Heart left ventricle (tissue), 13 donors: ENCODE data around the gene INPP5D.

ENCODE experiments used
- CTCF ChIP-seq, 12 donors: fragments of 200-600 bp; sonication (generic) in 4 of 12; IDR thresholded peaks; one replicate each; pipeline versions ENCODE4 v1.5.0 to v1.8.0; 2018 to 2022; ENCODE audit warnings: antibody characterized with exemption in 12 of 12, mild to moderate bottlenecking in 5 of 12
- POLR2A ChIP-seq, 2 donors: fragments of 450-650 bp; IDR thresholded peaks; one replicate each; pipeline ENCODE4 v1.6.1; 2017; ENCODE audit warnings: antibody characterized with exemption in 2 of 2, mild to moderate bottlenecking in 2 of 2, moderate library complexity in 2 of 2
- donor health status: ischemic (EF 13 %, LVEDD 7.1; RV severe dilation, severe dysfunction).
- donor health status: DM: no; HTN: yes; CAD: no.
- donor health status: DM: no; HTN: no; CAD: no.
- donor health status: ischemic (EF 25% LVEDD 6.9; RV normal size, moderate dysfunction).
- donor health status: ischemic (EF 25% LVEDD 5.7; RV mildly dilated, moderate dysfunction).
- donor health status: ischemic (EF 35%, LVEDD 5.7; RV mildly dilated, moderate dysfunction).
- donor health status: nonischemic (EF 11% LVEDD 7.7; RV severe dilation, severe dysfunction).
- donor health status: DM: yes; HTN: yes; CAD: no.
- donor health status: PGD.
- donor health status: ischemic (EF 29% LVEDD 5.4; RV normal size, mild dysfunction).
- donor health status: nonischemic (EF 23%, LVEDD 6.1; RV moderate dilation, normal function).

- TF ChIP-seq POLR2A (IDR thresholded peaks at IDR 0.05) (no peak), CTCF (IDR thresholded peaks at IDR 0.05) (no peak)
These were observed 125.2 kb downstream of the INPP5D start for GRCh38 chr2:233185330-233185729.
